IMR-90 (cell line): ENCODE data around the gene FAM177B. TPM values are rescaled to one million over a fixed set of nuclear protein-coding genes. Genes with fewer than 3 reads are reported as not detected.

Experiments used
- ATAC-seq: fragments of 200-7000 bp; cut with Tn5 transposase; 2 replicates; pipeline ENCODE4 v1.9.1; 2020; ENCODE audit warnings: low read depth, mild to moderate bottlenecking, moderate library complexity
- BruUV-seq: library from RNA; stranded (reverse); fragments of 400-500 nt; replicated peaks from 2 replicates; lab custom pipeline; 2021; lab: Mats Ljungman, UMichigan
- CTCF ChIA-PET: fragments of 300-600 bp; formaldehyde crosslinking; extraction: SDS; loops from one replicate; lab custom pipeline; 2021; ENCODE audit warnings: antibody characterized with exemption; lab: Yijun Ruan, JAX
- POLR2A ChIA-PET: fragments of 300-600 bp; sonication (Branson Sonifier 250); formaldehyde crosslinking; loops from one replicate; lab custom pipeline; 2022; ENCODE audit warnings: antibody characterized with exemption; ENCODE audit not compliant: unreplicated experiment; lab: Charles Lee
- DNase-seq: peaks from one replicate; pipeline ENCODE4 v3.0.0; 2013
- H2AFZ ChIP-seq: replicated peaks from 2 replicates; pipeline ENCODE3; 2013; ENCODE audit warnings: low read length, mild to moderate bottlenecking; ENCODE audit not compliant: poor library complexity
- H2AK5ac ChIP-seq: 2 replicates; pipeline ENCODE4 v1.6.1; 2013; ENCODE audit warnings: low read depth, low read length, inconsistent platforms
- H2AK9ac ChIP-seq: replicated peaks from 2 replicates; pipeline ENCODE3; 2013; ENCODE audit warnings: mild to moderate bottlenecking, low read depth, low read length, moderate library complexity; ENCODE audit not compliant: poor library complexity
- H2BK120ac ChIP-seq: 2 replicates; pipeline ENCODE4 v1.6.1; 2013; ENCODE audit warnings: low read depth, low read length, inconsistent platforms
- H2BK15ac ChIP-seq: 3 replicates; pipeline ENCODE4 v1.6.1; 2013; ENCODE audit warnings: low read depth, low read length, inconsistent platforms
- H2BK20ac ChIP-seq: 2 replicates; pipeline ENCODE4 v1.6.1; 2013; ENCODE audit warnings: low read depth, mild to moderate bottlenecking, inconsistent platforms, low read length, moderate library complexity
- H2BK5ac ChIP-seq: 2 replicates; pipeline ENCODE4 v1.6.1; 2013; ENCODE audit warnings: mild to moderate bottlenecking, low read depth, low read length, inconsistent platforms; ENCODE audit not compliant: poor library complexity, severe bottlenecking
- H3K14ac ChIP-seq: replicated peaks from 2 replicates; pipeline ENCODE4 v1.6.1; 2013; ENCODE audit warnings: low read depth, low read length, inconsistent platforms
- H3K18ac ChIP-seq: 2 replicates; pipeline ENCODE4 v1.6.1; 2013; ENCODE audit warnings: low read depth, low read length, control low read depth
- H3K23ac ChIP-seq: 2 replicates; pipeline ENCODE4 v1.6.1; 2013; ENCODE audit warnings: low read depth, low read length, inconsistent platforms
- H3K27ac ChIP-seq: 2 replicates; pipeline ENCODE4 v1.5.1; 2013; ENCODE audit warnings: mild to moderate bottlenecking, control low read depth, low read length; ENCODE audit not compliant: insufficient read depth
- H3K27me3 ChIP-seq: 2 replicates; pipeline ENCODE4 v1.6.1; 2013; ENCODE audit warnings: low read length; ENCODE audit not compliant: control insufficient read depth, insufficient read depth
- H3K36me3 ChIP-seq: 2 replicates; pipeline ENCODE4 v1.6.1; 2013; ENCODE audit warnings: low read length, mixed read lengths; ENCODE audit not compliant: control insufficient read depth, insufficient read depth
- H3K4ac ChIP-seq: 2 replicates; pipeline ENCODE4 v1.6.1; 2013; ENCODE audit warnings: low read depth, low read length, inconsistent platforms
- H3K4me1 ChIP-seq: 2 replicates; pipeline ENCODE4 v1.6.1; 2013; ENCODE audit warnings: low read length, mixed read lengths; ENCODE audit not compliant: control insufficient read depth, insufficient read depth
- H3K4me2 ChIP-seq: 2 replicates; pipeline ENCODE4 v1.6.1; 2013; ENCODE audit warnings: low read depth, mild to moderate bottlenecking, control low read depth, low read length, moderate library complexity
- H3K4me3 ChIP-seq: 2 replicates; pipeline ENCODE4 v1.5.1; 2013; ENCODE audit warnings: low read depth, mild to moderate bottlenecking, control low read depth, low read length, moderate library complexity; ENCODE audit not compliant: insufficient read depth
- H3K56ac ChIP-seq: 2 replicates; pipeline ENCODE4 v1.6.1; 2013; ENCODE audit warnings: low read length, inconsistent platforms; ENCODE audit not compliant: insufficient read depth; ENCODE audit errors: extremely low read depth
- H3K79me1 ChIP-seq, 2 experiments: 2 replicates each; pipeline ENCODE4 v1.6.1; 2013; ENCODE audit warnings: low read length in 2 of 2, inconsistent platforms in 1 of 2, low read depth in 1 of 2
- H3K9ac ChIP-seq: 2 replicates; pipeline ENCODE4 v1.6.1; 2013; ENCODE audit warnings: low read depth, low read length, control low read depth
- H3K9me1 ChIP-seq: 2 replicates; pipeline ENCODE4 v1.6.1; 2013; ENCODE audit warnings: low read length, inconsistent platforms; ENCODE audit not compliant: insufficient read depth
- H3K9me3 ChIP-seq: 2 replicates; pipeline ENCODE4 v1.6.1; 2013; ENCODE audit warnings: low read length; ENCODE audit not compliant: control insufficient read depth, insufficient read depth
- H4K20me1 ChIP-seq: 2 replicates; pipeline ENCODE4 v1.6.1; 2013; ENCODE audit warnings: low read length, inconsistent platforms; ENCODE audit not compliant: insufficient read depth
- H4K5ac ChIP-seq: 2 replicates; pipeline ENCODE4 v1.6.1; 2013; ENCODE audit warnings: mild to moderate bottlenecking, low read depth, low read length, control low read depth
- H4K8ac ChIP-seq, 2 experiments: 2 replicates each; pipeline ENCODE4 v1.6.1; 2013; ENCODE audit warnings: low read depth in 2 of 2, low read length in 2 of 2, control low read depth in 1 of 2, inconsistent platforms in 1 of 2
- H4K91ac ChIP-seq: 2 replicates; pipeline ENCODE4 v1.6.1; 2013; ENCODE audit warnings: low read depth, low read length, inconsistent platforms; ENCODE audit not compliant: insufficient read depth
- BHLHE40 ChIP-seq: fragments of 150-350 bp; IDR thresholded peaks from 2 replicates; pipeline ENCODE4 v1.6.1; 2016; ENCODE audit warnings: mild to moderate bottlenecking, low read depth, low read length
- CEBPB ChIP-seq: IDR thresholded peaks from 2 replicates; pipeline ENCODE4 v1.6.1; 2012; ENCODE audit warnings: low read depth, low read length, improper control_type of control experiment
- CHD1 ChIP-seq: IDR thresholded peaks from 2 replicates; pipeline ENCODE4 v1.6.1; 2012; ENCODE audit warnings: low read depth, low read length, improper control_type of control experiment
- FOS ChIP-seq: fragments of 150-350 bp; IDR thresholded peaks from 2 replicates; pipeline ENCODE4 v1.6.1; 2016; ENCODE audit warnings: low read depth, low read length
- MAFK ChIP-seq: IDR thresholded peaks from 2 replicates; pipeline ENCODE4 v1.6.1; 2012; ENCODE audit warnings: low read depth, low read length, improper control_type of control experiment
- MAZ ChIP-seq: IDR thresholded peaks from 2 replicates; pipeline ENCODE4 v1.6.1; 2012; ENCODE audit warnings: low read depth, mild to moderate bottlenecking, low read length, improper control_type of control experiment, moderate library complexity, borderline replicate concordance
- MXI1 ChIP-seq: IDR thresholded peaks from 2 replicates; pipeline ENCODE4 v1.6.1; 2012; ENCODE audit warnings: low read depth, mild to moderate bottlenecking, low read length, moderate library complexity, borderline replicate concordance
- NFE2L2 ChIP-seq: fragments of 150-350 bp; IDR thresholded peaks from 2 replicates; pipeline ENCODE4 v1.6.1; 2016; ENCODE audit warnings: low read depth, mild to moderate bottlenecking, low read length
- POLR2A ChIP-seq: IDR thresholded peaks from 2 replicates; pipeline ENCODE4 v1.6.1; 2012; ENCODE audit warnings: mild to moderate bottlenecking, low read depth, low read length
- RAD21 ChIP-seq: IDR thresholded peaks from 2 replicates; pipeline ENCODE4 v1.6.1; 2012; ENCODE audit warnings: low read length, improper control_type of control experiment
- RCOR1 ChIP-seq: IDR thresholded peaks from 2 replicates; pipeline ENCODE4 v1.6.1; 2012; ENCODE audit warnings: mild to moderate bottlenecking, low read length, improper control_type of control experiment; ENCODE audit not compliant: insufficient replicate concordance
- RFX5 ChIP-seq: IDR thresholded peaks from 2 replicates; pipeline ENCODE4 v1.8.0; 2012; ENCODE audit warnings: low read depth, mild to moderate bottlenecking, low read length, moderate library complexity
- SMC3 ChIP-seq: fragments of 150-350 bp; IDR thresholded peaks from 2 replicates; pipeline ENCODE4 v1.6.1; 2016; ENCODE audit warnings: low read depth, mild to moderate bottlenecking, antibody characterized with exemption, low read length, moderate library complexity
- WGBS, 2 experiments: methylation state at CpG; one replicate each; pipeline versions ENCODE4 v1.1.5 to v1.1.7; 2013; ENCODE audit warnings: missing lambda C conversion rate in 2 of 2; ENCODE audit not compliant: insufficient read length in 1 of 2; ENCODE audit errors: extremely low coverage in 2 of 2; 5-methylcytosine and 5-hydroxymethylcytosine counted together
- dilution Hi-C: fragments of 300-500 bp; cut with HindIII; formaldehyde crosslinking; loops from one replicate; pipeline ENCODE4 v1.14.3; 2018; ENCODE audit warnings: low sequenced_read_pairs; ENCODE audit not compliant: unreplicated experiment
- in situ Hi-C: fragments of 300-500 bp; cut with MboI; formaldehyde crosslinking; loops from 3 replicates; pipeline ENCODE4 v1.14.3; 2019; ENCODE audit warnings: low sequenced_read_pairs, inconsistent platforms, mixed read lengths
- intact Hi-C: fragments of 100-400 bp; cut with micrococcal nuclease; formaldehyde crosslinking; loops from 2 replicates; pipeline ENCODE4 v1.10.0; 2022
- polyA plus RNA-seq, 3 experiments: library from polyadenylated mRNA; depleted of rRNA; stranded (reverse); fragments of >200 nt; gene quantifications; 2 replicates each; pipeline ENCODE4 v1.2.3, GENCODE V29; 2012; ENCODE audit warnings: low replicate concordance in 1 of 3
- total RNA-seq: library from RNA; depleted of rRNA; stranded (reverse); fragments of >200 nt; gene quantifications from 2 replicates; pipeline ENCODE4 v1.2.3, GENCODE V29; 2012
- TF ChIP-seq, protein P1 (sequence below): fragments of 150-350 bp; IDR thresholded peaks from 2 replicates; pipeline ENCODE4 v1.6.1; 2017; ENCODE audit warnings: mild to moderate bottlenecking, antibody characterized with exemption, low read length, low read depth
- TF ChIP-seq, protein P2 (sequence below): conservative IDR thresholded peaks from 2 replicates; pipeline ENCODE4 v1.5.1; 2012; ENCODE audit warnings: mild to moderate bottlenecking, low read depth, low read length, improper control_type of control experiment
- TF ChIP-seq, protein P3 (sequence below): fragments of 150-350 bp; IDR thresholded peaks from 2 replicates; pipeline ENCODE4 v1.6.1; 2016; ENCODE audit warnings: low read depth, mild to moderate bottlenecking, low read length, moderate library complexity, borderline replicate concordance

The FAM177B gene
- total and polyA plus RNA-seq, 2 of the 4 experiments (the other 2 are of a cell fraction) = not detected

DNA sequence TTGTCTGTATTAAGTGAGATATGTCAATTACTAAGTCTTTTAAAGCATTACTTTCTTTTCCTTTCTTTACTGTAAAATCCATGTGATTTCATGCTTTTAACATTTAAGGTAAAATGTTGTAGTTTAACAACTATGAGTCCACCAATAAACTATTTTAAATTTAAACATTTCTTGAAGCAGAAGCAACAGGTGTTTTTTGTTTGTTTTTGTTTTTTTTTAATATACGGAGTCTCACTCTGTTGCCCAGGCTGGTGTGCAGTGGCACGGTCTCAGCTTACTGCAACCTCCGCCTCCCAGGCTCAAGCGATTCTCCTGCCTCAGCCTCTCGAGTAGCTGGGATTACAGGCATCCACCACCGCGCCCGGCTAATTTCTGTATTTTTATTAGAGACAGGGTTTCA, 40.3 kb upstream of the FAM177B start:
- H3K4me2 ChIP-seq = no peak overlapping the region
- no peak for TF ChIP-seq RFX5
- TF ChIP-seq MAFK = no peak
- TF ChIP-seq, protein P1, sequence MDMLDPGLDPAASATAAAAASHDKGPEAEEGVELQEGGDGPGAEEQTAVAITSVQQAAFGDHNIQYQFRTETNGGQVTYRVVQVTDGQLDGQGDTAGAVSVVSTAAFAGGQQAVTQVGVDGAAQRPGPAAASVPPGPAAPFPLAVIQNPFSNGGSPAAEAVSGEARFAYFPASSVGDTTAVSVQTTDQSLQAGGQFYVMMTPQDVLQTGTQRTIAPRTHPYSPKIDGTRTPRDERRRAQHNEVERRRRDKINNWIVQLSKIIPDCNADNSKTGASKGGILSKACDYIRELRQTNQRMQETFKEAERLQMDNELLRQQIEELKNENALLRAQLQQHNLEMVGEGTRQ = no peak
- TF ChIP-seq BHLHE40 = no peak
- TF ChIP-seq, protein P2, sequence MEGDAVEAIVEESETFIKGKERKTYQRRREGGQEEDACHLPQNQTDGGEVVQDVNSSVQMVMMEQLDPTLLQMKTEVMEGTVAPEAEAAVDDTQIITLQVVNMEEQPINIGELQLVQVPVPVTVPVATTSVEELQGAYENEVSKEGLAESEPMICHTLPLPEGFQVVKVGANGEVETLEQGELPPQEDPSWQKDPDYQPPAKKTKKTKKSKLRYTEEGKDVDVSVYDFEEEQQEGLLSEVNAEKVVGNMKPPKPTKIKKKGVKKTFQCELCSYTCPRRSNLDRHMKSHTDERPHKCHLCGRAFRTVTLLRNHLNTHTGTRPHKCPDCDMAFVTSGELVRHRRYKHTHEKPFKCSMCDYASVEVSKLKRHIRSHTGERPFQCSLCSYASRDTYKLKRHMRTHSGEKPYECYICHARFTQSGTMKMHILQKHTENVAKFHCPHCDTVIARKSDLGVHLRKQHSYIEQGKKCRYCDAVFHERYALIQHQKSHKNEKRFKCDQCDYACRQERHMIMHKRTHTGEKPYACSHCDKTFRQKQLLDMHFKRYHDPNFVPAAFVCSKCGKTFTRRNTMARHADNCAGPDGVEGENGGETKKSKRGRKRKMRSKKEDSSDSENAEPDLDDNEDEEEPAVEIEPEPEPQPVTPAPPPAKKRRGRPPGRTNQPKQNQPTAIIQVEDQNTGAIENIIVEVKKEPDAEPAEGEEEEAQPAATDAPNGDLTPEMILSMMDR = no peak
- TF ChIP-seq CEBPB = no peak
- TF ChIP-seq CHD1 = no peak
- TF ChIP-seq, protein P3, sequence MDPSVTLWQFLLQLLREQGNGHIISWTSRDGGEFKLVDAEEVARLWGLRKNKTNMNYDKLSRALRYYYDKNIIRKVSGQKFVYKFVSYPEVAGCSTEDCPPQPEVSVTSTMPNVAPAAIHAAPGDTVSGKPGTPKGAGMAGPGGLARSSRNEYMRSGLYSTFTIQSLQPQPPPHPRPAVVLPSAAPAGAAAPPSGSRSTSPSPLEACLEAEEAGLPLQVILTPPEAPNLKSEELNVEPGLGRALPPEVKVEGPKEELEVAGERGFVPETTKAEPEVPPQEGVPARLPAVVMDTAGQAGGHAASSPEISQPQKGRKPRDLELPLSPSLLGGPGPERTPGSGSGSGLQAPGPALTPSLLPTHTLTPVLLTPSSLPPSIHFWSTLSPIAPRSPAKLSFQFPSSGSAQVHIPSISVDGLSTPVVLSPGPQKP = no peak
- TF ChIP-seq POLR2A = no peak
- no peak for TF ChIP-seq RAD21
- no peak for TF ChIP-seq FOS
- TF ChIP-seq NFE2L2 = no peak
- TF ChIP-seq SMC3 = no peak
- TF ChIP-seq MAZ = no peak
- no peak for TF ChIP-seq MXI1
- TF ChIP-seq RCOR1 = no peak
- H3K9me1 ChIP-seq = no peaks in the 10 kb centered on the region; the same call in 1 of the 2 replicates
- dilution Hi-C loops = no loop called here
- H2AK9ac ChIP-seq = no peak overlapping the region
- H2BK120ac ChIP-seq = no peak overlapping the region
- H3K36me3 ChIP-seq = peaks cover 10% of the 10 kb centered on the region; the same call in 1 of the 2 replicates
- no peak overlapping the region for H3K9ac ChIP-seq
- no peak for ATAC-seq
- no peak overlapping the region for H2BK5ac ChIP-seq
- no peaks in the 10 kb centered on the region for H3K9me3 ChIP-seq
- H3K27ac ChIP-seq = no peak overlapping the region
- no peak overlapping the region for H2AFZ ChIP-seq
- H3K56ac ChIP-seq = no peak overlapping the region
- DNase-seq = no peak
- H3K18ac ChIP-seq = no peak overlapping the region
- H3K4ac ChIP-seq = no peak overlapping the region
- no peaks in the 10 kb centered on the region for H3K4me1 ChIP-seq
- no peaks in the 10 kb centered on the region for H4K20me1 ChIP-seq
- ChIA-PET POLR2A (no interaction called here), CTCF (no interaction called here)
- H3K23ac ChIP-seq = no peak overlapping the region
- H3K4me3 ChIP-seq = no peak overlapping the region
- H2BK20ac ChIP-seq = no peak overlapping the region
- no peak overlapping the region for H2BK15ac ChIP-seq
- no peak overlapping the region for H3K14ac ChIP-seq
- in situ Hi-C loops = no loop called here
- H4K91ac ChIP-seq = no peak overlapping the region
- WGBS, 2 experiments = no CpG with 5 or more reads among the region's 8 CpGs
- intact Hi-C loops = no loop called here
- no peak overlapping the region for H2AK5ac ChIP-seq
- H4K5ac ChIP-seq = no peak overlapping the region
- H4K8ac ChIP-seq = no peak overlapping the region
- BruUV-seq = no TSS peak
- peaks cover 12 to 31% of the 10 kb centered on the region in 2 experiments for H3K79me1 ChIP-seq
- no peaks in the 10 kb centered on the region for H3K27me3 ChIP-seq
